ENCODE measurements around the gene TRAPPC2B. TPM values are rescaled to one million over a fixed set of nuclear protein-coding genes. Genes with fewer than 3 reads are reported as not detected.
A peak's percentile ranks its signal among the peaks of the same experiment; 100 is the strongest.

The TRAPPC2B gene
- total RNA-seq, 1 donor from 2014 or later, result 10.7 TPM

GRCh38 chr19:57319869-57320179 is 43.5 kb upstream of the TRAPPC2B start:
- Histone ChIP-seq H3K36me3 (no peaks in the 10 kb centered on the region), H3K9me3 (ENCODE audit: low read depth) (no peaks in the 10 kb centered on the region), H3K4me2 (peak overlapping the region; percentile 87), H2AFZ (replicated peaks) (peak overlapping the region; percentile 75), H4K20me1 (ENCODE audit: low read depth) (no peaks in the 10 kb centered on the region), H3F3A (ENCODE audit: low read depth) (peaks cover 18% of the 10 kb centered on the region), H3K27me3 (peaks cover 29% of the 10 kb centered on the region), H3K27ac (peak overlapping the region; percentile 74), H3K79me2 (ENCODE audit: low read depth) (peaks cover 26% of the 10 kb centered on the region), H3K4me1 (peaks cover 19% of the 10 kb centered on the region), H3K4me3 (peak overlapping the region; percentile 77), H3K9ac (no peak overlapping the region)
- peaks cover 20% of the 10 kb centered on the region for H3K4me1 Mint-ChIP-seq
- peaks cover 5% of the 10 kb centered on the region for H3K36me3 Mint-ChIP-seq
- no peaks in the 10 kb centered on the region for H3K9me3 Mint-ChIP-seq
- no peak for DNase-seq (ENCODE audit: low spot score)
- TF ChIP-seq CTCF (IDR thresholded peaks at IDR 0.05), result no peak
- TF ChIP-seq EZH2 (IDR thresholded peaks at IDR 0.05), result no peak
- no peak for TF ChIP-seq EZH2phosphoT487 (IDR thresholded peaks at IDR 0.05)
- H3K27ac Mint-ChIP-seq, result peak overlapping the region; percentile 86
- peak overlapping the region; percentile 89 for H3K4me3 Mint-ChIP-seq
- H3K27me3 Mint-ChIP-seq (ENCODE audit: insufficient read depth, low read depth), result peaks cover 9% of the 10 kb centered on the region

- Histone ChIP-seq H3K9ac (peak within 1 kb of the TSS; percentile 93), H3K4me1 (peaks cover 19% of the 10 kb centered on the region), H3K4me2 (peak within 1 kb of the TSS; percentile 87), H3K4me3 (peak within 1 kb of the TSS; percentile 77), H4K20me1 (ENCODE audit: low read depth) (no peaks in the 10 kb centered on the region), H3K36me3 (no peaks in the 10 kb centered on the region), H3K79me2 (ENCODE audit: low read depth) (peaks cover 26% of the 10 kb centered on the region), H3F3A (ENCODE audit: low read depth) (peaks cover 18% of the 10 kb centered on the region), H3K27me3 (peaks cover 23% of the 10 kb centered on the region), H3K27ac (peak within 1 kb of the TSS; percentile 74), H3K9me3 (ENCODE audit: low read depth) (no peaks in the 10 kb centered on the region), H2AFZ (replicated peaks) (peak within 1 kb of the TSS; percentile 75)
- Mint-ChIP-seq H3K27ac (peak within 1 kb of the TSS; percentile 86), H3K27me3 (ENCODE audit: insufficient read depth, low read depth) (peaks cover 9% of the 10 kb centered on the region), H3K9me3 (no peaks in the 10 kb centered on the region), H3K36me3 (peaks cover 6% of the 10 kb centered on the region), H3K4me1 (peaks cover 20% of the 10 kb centered on the region), H3K4me3 (peak within 1 kb of the TSS; percentile 89)
- no peak for TF ChIP-seq EZH2 (IDR thresholded peaks at IDR 0.05)
- peak; percentile 99 for DNase-seq (ENCODE audit: low spot score)
Observed at GRCh38 chr19:57320180-57321084, 42.9 kb upstream of the TRAPPC2B start, which contains the start of gene ZNF543. TSS of gene ZNF543 (plus strand) at chr19:57320472. CDS start at chr19:57320854, 382 bp downstream.

- H3K27me3 ChIP-seq, result peaks cover 16% of the 10 kb centered on the region
- H3K36me3 Mint-ChIP-seq, result peaks cover 6% of the 10 kb centered on the region
- H3K36me3 ChIP-seq, result no peaks in the 10 kb centered on the region
- peaks cover 20% of the 10 kb centered on the region for H3K4me1 Mint-ChIP-seq
- no peaks in the 10 kb centered on the region for H4K20me1 ChIP-seq (ENCODE audit: low read depth)
- TF ChIP-seq CTCF (IDR thresholded peaks at IDR 0.05) (no peak), EZH2 (IDR thresholded peaks at IDR 0.05) (no peak), EZH2phosphoT487 (IDR thresholded peaks at IDR 0.05) (no peak)
- H3K4me3 Mint-ChIP-seq, result peak overlapping the region; percentile 89
- H3K27ac ChIP-seq, result no peak overlapping the region
- H3K27ac Mint-ChIP-seq, result peak overlapping the region; percentile 31
- H2AFZ ChIP-seq (replicated peaks), result no peak overlapping the region
- H3K9ac ChIP-seq, result peak overlapping the region; percentile 93
- peak overlapping the region; percentile 77 for H3K4me3 ChIP-seq
- H3K9me3 ChIP-seq (ENCODE audit: low read depth), result no peaks in the 10 kb centered on the region
- no peak for DNase-seq (ENCODE audit: low spot score)
- H3K79me2 ChIP-seq (ENCODE audit: low read depth), result peaks cover 26% of the 10 kb centered on the region
- no peaks in the 10 kb centered on the region for H3K9me3 Mint-ChIP-seq
- H3K27me3 Mint-ChIP-seq (ENCODE audit: insufficient read depth, low read depth), result peaks cover 12% of the 10 kb centered on the region
- peak overlapping the region; percentile 87 for H3K4me2 ChIP-seq
- H3F3A ChIP-seq (ENCODE audit: low read depth), result peaks cover 18% of the 10 kb centered on the region
- H3K4me1 ChIP-seq, result peaks cover 19% of the 10 kb centered on the region
Observed at GRCh38 chr19:57321116-57321515, 42.2 kb upstream of the TRAPPC2B start.

GRCh38 chr19:57321751-57322150 is 41.6 kb upstream of the TRAPPC2B start:
- Mint-ChIP-seq H3K36me3 (peaks cover 9% of the 10 kb centered on the region), H3K27ac (peak overlapping the region; percentile 42), H3K9me3 (no peaks in the 10 kb centered on the region), H3K27me3 (ENCODE audit: insufficient read depth, low read depth) (peaks cover 9% of the 10 kb centered on the region), H3K4me1 (peaks cover 20% of the 10 kb centered on the region), H3K4me3 (peak overlapping the region; percentile 89)
- TF ChIP-seq EZH2phosphoT487 (IDR thresholded peaks at IDR 0.05), result no peak
- no peak for TF ChIP-seq EZH2 (IDR thresholded peaks at IDR 0.05)
- TF ChIP-seq CTCF (IDR thresholded peaks at IDR 0.05), result no peak
- Histone ChIP-seq H3K4me2 (peak overlapping the region; percentile 87), H3K9me3 (ENCODE audit: low read depth) (no peaks in the 10 kb centered on the region), H3K4me1 (peaks cover 19% of the 10 kb centered on the region), H3K4me3 (peak overlapping the region; percentile 77), H3F3A (ENCODE audit: low read depth) (peaks cover 18% of the 10 kb centered on the region), H3K9ac (peak overlapping the region; percentile 93), H2AFZ (replicated peaks) (no peak overlapping the region), H3K27me3 (peaks cover 10% of the 10 kb centered on the region), H3K27ac (no peak overlapping the region), H4K20me1 (ENCODE audit: low read depth) (no peaks in the 10 kb centered on the region), H3K79me2 (ENCODE audit: low read depth) (peaks cover 26% of the 10 kb centered on the region), H3K36me3 (no peaks in the 10 kb centered on the region)
- no peak for DNase-seq (ENCODE audit: low spot score)

Measured in neural progenitor cell (in vitro differentiated cells).